ENCODE data around the gene QPCTL. TPM values are rescaled to one million over a fixed set of nuclear protein-coding genes. Genes with fewer than 3 reads are reported as not detected.

QPCTL gene
- total and polyA plus RNA-seq, 10 of the 15 experiments (the other 5 are each of a cell fraction or from before 2014, with no cell fraction given) = 1.1 to 22.6 (median 11.2) TPM

DNA sequence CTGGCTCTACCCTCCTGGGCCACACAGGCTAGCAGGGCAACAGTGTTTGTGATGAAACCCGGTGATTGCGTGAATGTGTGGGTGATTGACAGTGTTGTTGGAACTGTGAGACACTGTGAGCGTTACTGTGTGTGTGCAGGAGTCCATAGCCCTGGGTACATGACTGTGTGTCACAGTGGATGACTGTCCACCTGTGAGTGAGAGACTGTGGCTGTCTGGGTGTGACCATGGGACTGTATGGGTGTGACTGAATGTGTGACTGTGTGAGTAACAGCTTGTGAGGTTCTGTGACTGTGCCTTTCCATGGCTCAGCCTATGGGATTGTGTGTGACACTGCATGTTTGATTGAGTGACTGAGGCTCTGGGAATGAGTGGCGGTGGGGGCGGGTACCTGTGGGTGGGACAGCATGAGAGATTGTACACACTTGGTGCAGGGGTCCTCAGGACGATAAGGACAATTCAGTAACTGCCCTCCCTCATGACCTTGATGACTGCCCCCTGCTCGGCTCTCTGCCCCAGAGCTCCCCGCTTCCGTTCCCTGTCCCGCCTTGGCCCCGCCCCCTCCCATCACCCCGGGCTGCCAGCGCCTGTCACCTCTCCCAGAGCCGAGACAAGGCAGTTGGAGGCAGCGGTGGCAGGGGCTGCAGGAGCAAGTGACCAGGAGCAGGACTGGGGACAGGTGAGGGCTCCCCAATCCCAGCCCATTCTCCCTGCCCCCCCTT is 24.7 kb upstream of the QPCTL start, which contains the start of gene GIPR (continued):
- TF ChIP-seq PAX8 (IDR thresholded peaks at IDR 0.05) (no peak), FOXM1 (IDR thresholded peaks at IDR 0.05; ENCODE audit: low read depth, low read length) (no peak), EGR1 (IDR thresholded peaks at IDR 0.05; ENCODE audit: borderline replicate concordance in 1 of 2, low read depth in 2 of 2, low read length in 2 of 2) (0 out of 3 replicates have a peak, but pooled peaks of 1 of the 2 experiments have one; percentile 12), ATF7 (IDR thresholded peaks at IDR 0.05; ENCODE audit: low read depth) (no peak), RCOR1 (conservative IDR thresholded peaks at IDR 0.05; ENCODE audit: low read depth, low read length) (no peak), NBN (IDR thresholded peaks at IDR 0.05) (0 out of 2 replicates have a peak, but pooled peaks have one; percentile 14), ZSCAN29 (IDR thresholded peaks at IDR 0.05) (no peak), DPF2 (IDR thresholded peaks at IDR 0.05) (no peak), KDM1A (IDR thresholded peaks at IDR 0.05; ENCODE audit: borderline replicate concordance) (no peak), PAX5 (IDR thresholded peaks at IDR 0.05; ENCODE audit: borderline replicate concordance, low read depth, low read length) (peak; percentile 17; the same call in 1 of the 2 replicates)
- TF ChIP-seq, protein P1, sequence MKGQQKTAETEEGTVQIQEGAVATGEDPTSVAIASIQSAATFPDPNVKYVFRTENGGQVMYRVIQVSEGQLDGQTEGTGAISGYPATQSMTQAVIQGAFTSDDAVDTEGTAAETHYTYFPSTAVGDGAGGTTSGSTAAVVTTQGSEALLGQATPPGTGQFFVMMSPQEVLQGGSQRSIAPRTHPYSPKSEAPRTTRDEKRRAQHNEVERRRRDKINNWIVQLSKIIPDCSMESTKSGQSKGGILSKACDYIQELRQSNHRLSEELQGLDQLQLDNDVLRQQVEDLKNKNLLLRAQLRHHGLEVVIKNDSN (IDR thresholded peaks at IDR 0.05; ENCODE audit: borderline replicate concordance, extremely low read length, insufficient read depth, low read depth, low read length) = no peak
- TF ChIP-seq, protein P2, sequence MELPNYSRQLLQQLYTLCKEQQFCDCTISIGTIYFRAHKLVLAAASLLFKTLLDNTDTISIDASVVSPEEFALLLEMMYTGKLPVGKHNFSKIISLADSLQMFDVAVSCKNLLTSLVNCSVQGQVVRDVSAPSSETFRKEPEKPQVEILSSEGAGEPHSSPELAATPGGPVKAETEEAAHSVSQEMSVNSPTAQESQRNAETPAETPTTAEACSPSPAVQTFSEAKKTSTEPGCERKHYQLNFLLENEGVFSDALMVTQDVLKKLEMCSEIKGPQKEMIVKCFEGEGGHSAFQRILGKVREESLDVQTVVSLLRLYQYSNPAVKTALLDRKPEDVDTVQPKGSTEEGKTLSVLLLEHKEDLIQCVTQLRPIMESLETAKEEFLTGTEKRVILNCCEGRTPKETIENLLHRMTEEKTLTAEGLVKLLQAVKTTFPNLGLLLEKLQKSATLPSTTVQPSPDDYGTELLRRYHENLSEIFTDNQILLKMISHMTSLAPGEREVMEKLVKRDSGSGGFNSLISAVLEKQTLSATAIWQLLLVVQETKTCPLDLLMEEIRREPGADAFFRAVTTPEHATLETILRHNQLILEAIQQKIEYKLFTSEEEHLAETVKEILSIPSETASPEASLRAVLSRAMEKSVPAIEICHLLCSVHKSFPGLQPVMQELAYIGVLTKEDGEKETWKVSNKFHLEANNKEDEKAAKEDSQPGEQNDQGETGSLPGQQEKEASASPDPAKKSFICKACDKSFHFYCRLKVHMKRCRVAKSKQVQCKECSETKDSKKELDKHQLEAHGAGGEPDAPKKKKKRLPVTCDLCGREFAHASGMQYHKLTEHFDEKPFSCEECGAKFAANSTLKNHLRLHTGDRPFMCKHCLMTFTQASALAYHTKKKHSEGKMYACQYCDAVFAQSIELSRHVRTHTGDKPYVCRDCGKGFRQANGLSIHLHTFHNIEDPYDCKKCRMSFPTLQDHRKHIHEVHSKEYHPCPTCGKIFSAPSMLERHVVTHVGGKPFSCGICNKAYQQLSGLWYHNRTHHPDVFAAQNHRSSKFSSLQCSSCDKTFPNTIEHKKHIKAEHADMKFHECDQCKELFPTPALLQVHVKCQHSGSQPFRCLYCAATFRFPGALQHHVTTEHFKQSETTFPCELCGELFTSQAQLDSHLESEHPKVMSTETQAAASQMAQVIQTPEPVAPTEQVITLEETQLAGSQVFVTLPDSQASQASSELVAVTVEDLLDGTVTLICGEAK (IDR thresholded peaks at IDR 0.05; ENCODE audit: borderline replicate concordance) = no peak
